CD14-positive monocyte (primary cell): Measurements from ENCODE around the gene NFATC1. TPM values are rescaled to one million over a fixed set of nuclear protein-coding genes. Genes with fewer than 3 reads are reported as not detected.

ENCODE experiments used
- DNase-seq, 3 donors: peaks; one replicate each; pipeline ENCODE4 v3.0.0-alpha.2; 2011 to 2022
- H2AFZ ChIP-seq: 2 replicates; pipeline ENCODE4 v1.6.0; 2012; ENCODE audit warnings: mild to moderate bottlenecking, low read depth, low read length, inconsistent platforms; ENCODE audit not compliant: insufficient read depth, poor library complexity, severe bottlenecking
- H3K27ac ChIP-seq, 2 donors: 1 replicate in 1 of 2; 2 replicates in 1 of 2; pipeline ENCODE4 v1.5.1; 2012 to 2013; ENCODE audit warnings: low read length in 2 of 2, control low read depth in 1 of 2, inconsistent platforms in 1 of 2, low read depth in 1 of 2, mild to moderate bottlenecking in 1 of 2
- H3K27me3 ChIP-seq, 2 donors: one replicate each; pipeline versions ENCODE4 v1.6.0 to v1.6.1; 2011 to 2013; ENCODE audit warnings: low read length in 2 of 2; ENCODE audit not compliant: control insufficient read depth in 2 of 2, insufficient read depth in 2 of 2
- H3K36me3 ChIP-seq, 2 donors: replicated peaks in 1 of 2; 1 replicate in 1 of 2; 2 replicates in 1 of 2; pipeline versions ENCODE4 v1.5.1 to v1.6.1; 2012 to 2013; ENCODE audit warnings: low read length in 2 of 2, control low read depth in 1 of 2, inconsistent platforms in 1 of 2, mild to moderate bottlenecking in 1 of 2; ENCODE audit not compliant: insufficient read depth in 2 of 2, control insufficient read depth in 1 of 2
- H3K4me1 ChIP-seq, 2 donors: 1 replicate in 1 of 2; 2 replicates in 1 of 2; pipeline versions ENCODE4 v1.5.1 to v1.6.1; 2012 to 2013; ENCODE audit warnings: low read length in 2 of 2, control low read depth in 1 of 2, inconsistent platforms in 1 of 2, mild to moderate bottlenecking in 1 of 2, moderate library complexity in 1 of 2; ENCODE audit not compliant: insufficient read depth in 2 of 2, control insufficient read depth in 1 of 2
- H3K4me2 ChIP-seq: replicated peaks from 2 replicates; pipeline ENCODE3; 2012; ENCODE audit warnings: low read length, moderate library complexity, mild to moderate bottlenecking; ENCODE audit not compliant: poor library complexity, severe bottlenecking; ENCODE audit errors: extremely low read depth
- H3K4me3 ChIP-seq, 3 experiments: fragments of 200-600 bp in 1 of 3; sonication (generic) in 1 of 3; replicated peaks in 1 of 3; 1 replicate in 2 of 3; 2 replicates in 1 of 3; pipeline ENCODE4 v1.5.1; 2011 to 2013; ENCODE audit warnings: low read length in 3 of 3, mild to moderate bottlenecking in 3 of 3, control low read depth in 2 of 3, low read depth in 2 of 3, inconsistent platforms in 1 of 3, moderate library complexity in 1 of 3
- H3K79me2 ChIP-seq: 2 replicates; pipeline ENCODE4 v1.6.0; 2012; ENCODE audit warnings: mild to moderate bottlenecking, control low read depth, inconsistent platforms, low read length, moderate library complexity; ENCODE audit not compliant: insufficient read depth
- H3K9ac ChIP-seq: 2 replicates; pipeline ENCODE4 v1.6.0; 2017; ENCODE audit warnings: low read length, mild to moderate bottlenecking; ENCODE audit not compliant: insufficient read depth, poor library complexity, severe bottlenecking
- H3K9me3 ChIP-seq, 2 donors: replicated peaks in 1 of 2; 1 replicate in 1 of 2; 2 replicates in 1 of 2; pipeline versions ENCODE4 v1.5.1 to v1.6.1; 2012 to 2013; ENCODE audit warnings: low read length in 2 of 2, control low read depth in 1 of 2; ENCODE audit not compliant: control insufficient read depth in 1 of 2, insufficient read depth in 1 of 2
- H4K20me1 ChIP-seq: 2 replicates; pipeline ENCODE4 v1.6.0; 2012; ENCODE audit warnings: mild to moderate bottlenecking, low read length, control low read depth, moderate library complexity; ENCODE audit not compliant: insufficient read depth
- H3K27ac Mint-ChIP-seq, 7 donors: one replicate each; pipeline ENCODE4 v1.8.0; 2020; ENCODE audit warnings: mild to moderate bottlenecking in 7 of 7, mixed read lengths in 7 of 7, moderate library complexity in 6 of 7, inconsistent platforms in 2 of 7
- H3K27me3 Mint-ChIP-seq, 3 donors: one replicate each; pipeline ENCODE4 v1.8.0; 2021 to 2022; ENCODE audit warnings: low read depth in 3 of 3, mild to moderate bottlenecking in 3 of 3, mixed read lengths in 3 of 3, moderate library complexity in 3 of 3, inconsistent platforms in 1 of 3
- H3K36me3 Mint-ChIP-seq, 2 donors: one replicate each; pipeline ENCODE4 v1.8.0; 2020; ENCODE audit warnings: mixed read lengths in 2 of 2, inconsistent platforms in 1 of 2, mild to moderate bottlenecking in 1 of 2
- H3K4me1 Mint-ChIP-seq: one replicate; pipeline ENCODE4 v1.8.0; 2020; ENCODE audit warnings: mild to moderate bottlenecking, mixed read lengths
- H3K4me3 Mint-ChIP-seq, 2 donors: one replicate each; pipeline ENCODE4 v1.8.0; 2020; ENCODE audit warnings: mild to moderate bottlenecking in 2 of 2, mixed read lengths in 2 of 2, moderate library complexity in 1 of 2
- H3K9me3 Mint-ChIP-seq, 7 donors: one replicate each; pipeline ENCODE4 v1.8.0; 2020 to 2022; ENCODE audit warnings: mixed read lengths in 7 of 7, mild to moderate bottlenecking in 6 of 7, moderate library complexity in 6 of 7, inconsistent platforms in 2 of 7
- WGBS: methylation state at CpG from one replicate; pipeline ENCODE4 v1.1.5; 2013; ENCODE audit warnings: missing lambda C conversion rate; ENCODE audit not compliant: insufficient coverage; 5-methylcytosine and 5-hydroxymethylcytosine counted together
- intact Hi-C, 2 donors: fragments of 100-400 bp; cut with micrococcal nuclease; formaldehyde crosslinking; loops; one replicate each; pipeline versions ENCODE4 v1.15.0 to v1.15.1; 2023
- polyA plus RNA-seq, 3 donors: library from polyadenylated mRNA; depleted of rRNA in 1 of 3; unstranded in 2 of 3; stranded (reverse) in 1 of 3; fragments of 300-500 nt in 2 of 3; fragments of >200 nt in 1 of 3; fragmentation: Illumina TruSeq in 2 of 3; gene quantifications; 1 replicate in 2 of 3; 2 replicates in 1 of 3; pipeline ENCODE4 v1.2.3, GENCODE V29; 2012 to 2021
- TF ChIP-seq, protein P1 (sequence below): fragments of 200-600 bp; IDR thresholded peaks from one replicate; pipeline ENCODE4 v1.8.0; 2022; ENCODE audit warnings: antibody characterized with exemption, mild to moderate bottlenecking

The NFATC1 gene
- polyA plus RNA-seq, 3 donors = 7.8 to 10.7 (median 8.3) TPM

DNA sequence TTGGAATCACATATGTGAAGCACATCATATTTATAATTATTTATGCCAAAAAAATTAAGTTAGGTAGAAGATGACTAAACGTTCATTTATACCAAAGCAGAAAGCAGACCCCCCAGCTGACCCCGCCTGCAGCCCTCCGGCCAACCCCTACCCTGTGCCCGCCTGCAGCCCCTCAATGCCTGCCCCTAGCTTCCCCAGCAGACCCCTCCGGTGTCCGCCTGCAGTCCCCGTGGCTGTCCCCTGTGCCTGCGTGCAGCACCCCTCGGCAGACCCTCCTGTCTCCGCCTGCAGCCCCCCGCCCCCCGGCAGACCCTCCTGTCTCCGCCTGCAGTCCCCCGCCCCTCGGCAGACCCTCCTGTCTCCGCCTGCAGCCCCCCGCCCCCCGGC, 136.2 kb downstream of the NFATC1 start:
- no peaks in the 10 kb centered on the region for H3K79me2 ChIP-seq
- no peaks in the 10 kb centered on the region for H3K4me1 ChIP-seq
- TF ChIP-seq, protein P1, sequence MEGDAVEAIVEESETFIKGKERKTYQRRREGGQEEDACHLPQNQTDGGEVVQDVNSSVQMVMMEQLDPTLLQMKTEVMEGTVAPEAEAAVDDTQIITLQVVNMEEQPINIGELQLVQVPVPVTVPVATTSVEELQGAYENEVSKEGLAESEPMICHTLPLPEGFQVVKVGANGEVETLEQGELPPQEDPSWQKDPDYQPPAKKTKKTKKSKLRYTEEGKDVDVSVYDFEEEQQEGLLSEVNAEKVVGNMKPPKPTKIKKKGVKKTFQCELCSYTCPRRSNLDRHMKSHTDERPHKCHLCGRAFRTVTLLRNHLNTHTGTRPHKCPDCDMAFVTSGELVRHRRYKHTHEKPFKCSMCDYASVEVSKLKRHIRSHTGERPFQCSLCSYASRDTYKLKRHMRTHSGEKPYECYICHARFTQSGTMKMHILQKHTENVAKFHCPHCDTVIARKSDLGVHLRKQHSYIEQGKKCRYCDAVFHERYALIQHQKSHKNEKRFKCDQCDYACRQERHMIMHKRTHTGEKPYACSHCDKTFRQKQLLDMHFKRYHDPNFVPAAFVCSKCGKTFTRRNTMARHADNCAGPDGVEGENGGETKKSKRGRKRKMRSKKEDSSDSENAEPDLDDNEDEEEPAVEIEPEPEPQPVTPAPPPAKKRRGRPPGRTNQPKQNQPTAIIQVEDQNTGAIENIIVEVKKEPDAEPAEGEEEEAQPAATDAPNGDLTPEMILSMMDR = no peak
- Mint-ChIP-seq H3K9me3 (peaks cover 0 to 5% (median 0%) of the 10 kb centered on the region in 7 donors), H3K4me1 (no peaks in the 10 kb centered on the region), H3K27ac (no peak overlapping the region), H3K4me3 (no peak overlapping the region), H3K27me3 (peaks cover 4 to 8% (median 6%) of the 10 kb centered on the region in 3 donors), H3K36me3 (peaks cover 28 to 29% of the 10 kb centered on the region in 2 donors)
- no peak overlapping the region for H3K4me2 ChIP-seq
- H3K9me3 ChIP-seq = no peaks in the 10 kb centered on the region
- H3K36me3 ChIP-seq = peaks cover 16 to 26% of the 10 kb centered on the region in 2 donors
- H3K27me3 ChIP-seq = peaks cover 0 to 20% of the 10 kb centered on the region in 2 donors
- no peak overlapping the region for H3K4me3 ChIP-seq
- H3K9ac ChIP-seq = no peak overlapping the region
- no peak for DNase-seq
- WGBS = 93% methylated on average over 3 of the region's 18 CpGs
- no peak overlapping the region for H2AFZ ChIP-seq
- intact Hi-C loops = loop anchor here in 1 of 2 donors (10.0 kb wide), 1 partner anchor 113 kb away; no protein-coding TSS in a partner anchor
- H4K20me1 ChIP-seq = no peaks in the 10 kb centered on the region
- H3K27ac ChIP-seq = no peak overlapping the region

DNA sequence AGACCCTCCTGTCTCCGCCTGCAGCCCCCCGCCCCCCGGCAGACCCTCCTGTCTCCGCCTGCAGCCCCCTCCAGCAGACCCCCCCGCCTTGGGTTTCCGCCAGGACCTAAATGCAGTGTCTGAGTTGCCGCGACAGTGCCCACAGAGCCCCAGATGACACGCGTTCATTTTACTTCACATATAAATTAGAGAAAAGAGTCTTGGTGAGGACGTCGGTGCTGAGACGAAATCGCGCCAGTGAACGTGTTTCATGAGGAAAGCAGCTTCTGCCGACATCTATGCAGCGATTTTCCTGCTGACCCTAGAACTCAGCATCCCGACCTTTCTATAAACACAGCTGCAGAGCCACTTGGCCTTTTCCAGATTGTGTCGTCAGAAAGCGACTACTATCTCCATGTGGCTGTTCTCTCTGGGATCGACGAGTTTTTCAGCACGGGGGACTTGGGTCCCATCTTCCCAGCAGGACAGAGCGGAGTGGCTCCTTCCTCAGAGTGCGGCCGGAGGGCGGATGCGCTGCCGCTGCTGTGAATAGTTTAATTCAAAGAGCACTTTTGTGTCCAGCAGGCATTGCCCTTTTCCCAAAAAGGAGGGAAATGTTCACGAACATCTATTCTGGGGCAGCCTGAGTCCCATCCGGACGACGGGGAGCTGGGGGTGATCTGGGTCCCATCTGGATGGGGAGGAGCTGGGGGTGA, 136.7 kb downstream of the NFATC1 start:
- no peak for DNase-seq
- H3K27me3 Mint-ChIP-seq = peaks cover 5 to 8% (median 6%) of the 10 kb centered on the region in 3 donors
- no peaks in the 10 kb centered on the region for H3K79me2 ChIP-seq
- peaks cover 0 to 20% of the 10 kb centered on the region in 2 donors for H3K27me3 ChIP-seq
- H2AFZ ChIP-seq = no peak overlapping the region
- H3K4me3 Mint-ChIP-seq = peak overlapping the region in 1 of 2 donors; percentile 51
- H3K9me3 Mint-ChIP-seq = peaks cover 0 to 5% (median 0%) of the 10 kb centered on the region in 7 donors
- no peaks in the 10 kb centered on the region for H3K9me3 ChIP-seq
- no peaks in the 10 kb centered on the region for H3K4me1 ChIP-seq
- no peaks in the 10 kb centered on the region for H4K20me1 ChIP-seq
- H3K4me2 ChIP-seq = no peak overlapping the region
- no peak overlapping the region for H3K9ac ChIP-seq
- no peaks in the 10 kb centered on the region for H3K4me1 Mint-ChIP-seq
- no peak overlapping the region for H3K27ac ChIP-seq
- peaks cover 24% of the 10 kb centered on the region in 2 donors for H3K36me3 Mint-ChIP-seq
- TF ChIP-seq, protein P1 = no peak
- 81% methylated on average over 22 of the region's 34 CpGs for WGBS
- intact Hi-C loops = loop anchor here in 1 of 2 donors (10.0 kb wide), 1 partner anchor 112 kb away; no protein-coding TSS in a partner anchor
- no peak overlapping the region for H3K27ac Mint-ChIP-seq
- H3K4me3 ChIP-seq = no peak overlapping the region
- peaks cover 16 to 21% of the 10 kb centered on the region in 2 donors for H3K36me3 ChIP-seq
